Sigmoid colon (tissue), 7 donors: ENCODE measurements around the gene RPLP2. TPM values are rescaled to one million over a fixed set of nuclear protein-coding genes. Genes with fewer than 3 reads are reported as not detected.

Experiments
- DNase-seq: peaks from one replicate; pipeline ENCODE4 v3.0.0-alpha.2; 2019
- H3K27ac ChIP-seq, 4 donors: fragments of 200-600 bp; sonication (generic); one replicate each; pipeline ENCODE4 v1.5.1; 2016 to 2019; ENCODE audit warnings: mild to moderate bottlenecking in 1 of 4
- H3K27me3 ChIP-seq, 3 donors: fragments of 200-600 bp; sonication (generic); one replicate each; pipeline ENCODE4 v1.5.1; 2019; ENCODE audit warnings: mild to moderate bottlenecking in 1 of 3
- H3K36me3 ChIP-seq, 4 donors: fragments of 200-600 bp; sonication (generic); one replicate each; pipeline ENCODE4 v1.5.1; 2016 to 2019
- H3K4me1 ChIP-seq, 4 donors: fragments of 200-600 bp; sonication (generic); one replicate each; pipeline ENCODE4 v1.5.1; 2017 to 2019
- H3K4me3 ChIP-seq, 4 donors: fragments of 200-600 bp; sonication (generic); one replicate each; pipeline ENCODE4 v1.5.1; 2017 to 2019; ENCODE audit warnings: mild to moderate bottlenecking in 2 of 4, moderate library complexity in 1 of 4
- H3K9me3 ChIP-seq, 4 donors: fragments of 200-600 bp in 3 of 4; sonication (generic) in 3 of 4; one replicate each; pipeline versions ENCODE4 v1.5.1 to v1.6.1; 2013 to 2019
- CTCF ChIP-seq, 4 experiments: fragments of 450-650 bp in 3 of 4; fragments of 200-600 bp in 1 of 4; IDR thresholded peaks; one replicate each; pipeline ENCODE4 v1.5.1; 2016 to 2019; ENCODE audit warnings: antibody characterized with exemption in 4 of 4, mild to moderate bottlenecking in 3 of 4, moderate library complexity in 2 of 4
- EP300 ChIP-seq, 4 donors: sonication (generic); formaldehyde crosslinking; IDR thresholded peaks; one replicate each; pipeline ENCODE4 v1.6.1; 2017; ENCODE audit warnings: antibody characterized with exemption in 4 of 4
- POLR2A ChIP-seq, 2 donors: fragments of 450-650 bp; IDR thresholded peaks; one replicate each; pipeline ENCODE4 v1.6.1; 2016; ENCODE audit warnings: antibody characterized with exemption in 2 of 2, mild to moderate bottlenecking in 2 of 2, moderate library complexity in 2 of 2
- POLR2AphosphoS5 ChIP-seq, 4 donors: sonication (generic); formaldehyde crosslinking; IDR thresholded peaks; one replicate each; pipeline ENCODE4 v1.6.1; 2017; ENCODE audit warnings: antibody characterized with exemption in 4 of 4
- WGBS, 2 donors: extraction: QIAGEN DNeasy Blood & Tissue Kit; methylation state at CpG; one replicate each; pipeline ENCODE4 v1.1.7; 2013; 5-methylcytosine and 5-hydroxymethylcytosine counted together
- intact Hi-C: fragments of 100-400 bp; cut with DNase I; formaldehyde crosslinking; loops from one replicate; pipeline ENCODE4 v1.15.1; 2023
- polyA plus RNA-seq, 3 donors: library from polyadenylated mRNA; stranded (reverse); fragments of 200-250 nt; gene quantifications; one replicate each; pipeline ENCODE4 v1.2.3, GENCODE V29; 2013
- total RNA-seq, 4 donors: library from RNA; depleted of rRNA; stranded (reverse); fragments of >200 nt; gene quantifications; one replicate each; pipeline ENCODE4 v1.1.0, GENCODE V29; 2016
- donor health status: healthy with polysubstance abuse.
- donor health status: Bipolar disorder and iron deficiency.
- donor health status: healthy.

RPLP2 gene
- total and polyA plus RNA-seq, 7 donors = 405 to 2,533 (median 632) TPM

- peaks cover 0 to 58% (median 46%) of the 10 kb centered on the region in 4 donors for H3K4me1 ChIP-seq
- intact Hi-C loops = no loop called here
- no peak overlapping the region for H3K4me3 ChIP-seq
- TF ChIP-seq POLR2A (IDR thresholded peaks at IDR 0.05) = no peak
- TF ChIP-seq POLR2AphosphoS5 (IDR thresholded peaks at IDR 0.05) = no peak
- no peak for TF ChIP-seq EP300 (IDR thresholded peaks at IDR 0.05)
- no peak for TF ChIP-seq CTCF (IDR thresholded peaks at IDR 0.05)
- peaks cover 22 to 41% (median 26%) of the 10 kb centered on the region in 4 donors for H3K36me3 ChIP-seq
- no peaks in the 10 kb centered on the region for H3K9me3 ChIP-seq
- no peak overlapping the region for H3K27ac ChIP-seq
- 25 to 72% methylated on average over 11 of the region's 11 CpGs for WGBS, 2 donors
- no peak for DNase-seq
- peaks cover 30 to 66% (median 61%) of the 10 kb centered on the region in 3 donors for H3K27me3 ChIP-seq
Measured at GRCh38 chr11:824942-825341, 15.2 kb downstream of the RPLP2 start.

- TF ChIP-seq POLR2A (IDR thresholded peaks at IDR 0.05) (no peak), CTCF (IDR thresholded peaks at IDR 0.05) (no peak), EP300 (IDR thresholded peaks at IDR 0.05) (no peak), POLR2AphosphoS5 (IDR thresholded peaks at IDR 0.05) (no peak)
- Histone ChIP-seq H3K9me3 (no peaks in the 10 kb centered on the region), H3K4me1 (peaks cover 0 to 59% (median 48%) of the 10 kb centered on the region in 4 donors), H3K27ac (peak overlapping the region in 1 of 4 donors; percentile 65), H3K36me3 (peaks cover 22 to 41% (median 26%) of the 10 kb centered on the region in 4 donors), H3K27me3 (peaks cover 36 to 72% (median 67%) of the 10 kb centered on the region in 3 donors), H3K4me3 (no peak overlapping the region)
- intact Hi-C loops = no loop called here
- no peak for DNase-seq
- 16 to 74% methylated on average over 12 of the region's 12 CpGs for whole genome bisulfite sequencing, 2 donors
Measured at GRCh38 chr11:825366-826226, 15.8 kb downstream of the RPLP2 start.

- intact Hi-C loops = no loop called here
- no peak for DNase-seq
- TF ChIP-seq CTCF (IDR thresholded peaks at IDR 0.05) (no peak), POLR2A (IDR thresholded peaks at IDR 0.05) (no peak), POLR2AphosphoS5 (IDR thresholded peaks at IDR 0.05) (no peak), EP300 (IDR thresholded peaks at IDR 0.05) (no peak)
- Histone ChIP-seq H3K4me1 (peaks cover 0 to 59% (median 48%) of the 10 kb centered on the region in 4 donors), H3K9me3 (no peaks in the 10 kb centered on the region), H3K27ac (peak overlapping the region in 2 of 4 donors; percentile 65 to 71), H3K4me3 (no peak overlapping the region), H3K27me3 (peaks cover 42 to 79% (median 74%) of the 10 kb centered on the region in 3 donors), H3K36me3 (peaks cover 22 to 41% (median 26%) of the 10 kb centered on the region in 4 donors)
- WGBS, 2 donors = 14 to 64% methylated on average over 9 of the region's 9 CpGs
Measured at GRCh38 chr11:826227-826621, 16.5 kb downstream of the RPLP2 start.

- Histone ChIP-seq H3K27me3 (peaks cover 44 to 84% (median 79%) of the 10 kb centered on the region in 3 donors), H3K4me1 (peaks cover 0 to 59% (median 47%) of the 10 kb centered on the region in 4 donors), H3K4me3 (peak overlapping the region in 3 of 4 donors; percentile 31 to 40 (median 32)), H3K9me3 (no peaks in the 10 kb centered on the region), H3K27ac (peak overlapping the region in 3 of 4 donors; percentile 24 to 71 (median 65)), H3K36me3 (peaks cover 22 to 40% (median 26%) of the 10 kb centered on the region in 4 donors)
- intact Hi-C loops = no loop called here
- TF ChIP-seq CTCF (IDR thresholded peaks at IDR 0.05) (no peak), POLR2AphosphoS5 (IDR thresholded peaks at IDR 0.05) (no peak), EP300 (IDR thresholded peaks at IDR 0.05) (no peak), POLR2A (IDR thresholded peaks at IDR 0.05) (no peak)
- DNase-seq = no peak
- 0 to 1% methylated on average over 22 of the region's 22 CpGs for whole genome bisulfite sequencing, 2 donors
Measured at GRCh38 chr11:826836-827145, 17.0 kb downstream of the RPLP2 start.
